ENCODE measurements around the gene GRIK4.
"Not testable (repeated sequence)": the region's sequence is repeated elsewhere in the genome, so short reads cannot be mapped to it uniquely, and the experiment has no call there.

GRIK4 gene

GRCh38 chr11:121029813-121030445 lies 518.4 kb downstream of the GRIK4 start:
- peaks cover 27% of the 10 kb centered on the region for H3K79me2 ChIP-seq (ENCODE audit: control insufficient read depth, low read length)
- no peaks in the 10 kb centered on the region for H3K36me3 ChIP-seq (ENCODE audit: control insufficient read depth, low read length)
- no peaks in the 10 kb centered on the region for H3F3A ChIP-seq (ENCODE audit: control insufficient read depth, insufficient read depth)
- peaks cover 6% of the 10 kb centered on the region for H3K4me1 ChIP-seq (ENCODE audit: control insufficient read depth, low read length)
- H4K20me1 ChIP-seq (ENCODE audit: control insufficient read depth, insufficient read depth, low read depth, low read length), result no peaks in the 10 kb centered on the region
- TF ChIP-seq CTCF (IDR thresholded peaks at IDR 0.05; ENCODE audit: low read depth, low read length, poor library complexity, severe bottlenecking) (no peak), EZH2phosphoT487 (IDR thresholded peaks at IDR 0.05; ENCODE audit: borderline replicate concordance, low read length) (no peak)
- no peaks in the 10 kb centered on the region for H3K9me3 ChIP-seq (ENCODE audit: control insufficient read depth, insufficient read depth, low read length)
- H3K27me3 ChIP-seq (ENCODE audit: control insufficient read depth, low read length), result no peaks in the 10 kb centered on the region
- no peak overlapping the region for H3K27ac ChIP-seq (ENCODE audit: low read depth, low read length)
- H3K4me3 ChIP-seq (ENCODE audit: low read length), result no peak overlapping the region
- no peaks in the 10 kb centered on the region for H3K9me2 ChIP-seq (replicated peaks; ENCODE audit: control insufficient read depth, low read length)
- H3K4me2 ChIP-seq (ENCODE audit: low read length), result no peak overlapping the region

- Histone ChIP-seq H3K36me3 (ENCODE audit: control insufficient read depth, low read length) (no peaks in the 10 kb centered on the region), H3K9me2 (replicated peaks; ENCODE audit: control insufficient read depth, low read length) (no peaks in the 10 kb centered on the region), H3K79me2 (ENCODE audit: control insufficient read depth, low read length) (peaks cover 15% of the 10 kb centered on the region), H3K4me1 (ENCODE audit: control insufficient read depth, low read length) (no peaks in the 10 kb centered on the region), H3K9me3 (ENCODE audit: control insufficient read depth, insufficient read depth, low read length) (no peaks in the 10 kb centered on the region), H3F3A (ENCODE audit: control insufficient read depth, insufficient read depth) (no peaks in the 10 kb centered on the region), H3K27me3 (ENCODE audit: control insufficient read depth, low read length) (no peaks in the 10 kb centered on the region), H3K4me2 (ENCODE audit: low read length) (no peak overlapping the region), H4K20me1 (ENCODE audit: control insufficient read depth, insufficient read depth, low read depth, low read length) (no peaks in the 10 kb centered on the region), H3K27ac (ENCODE audit: low read depth, low read length) (no peak overlapping the region), H3K4me3 (ENCODE audit: low read length) (no peak overlapping the region)
- no peak for TF ChIP-seq CTCF (IDR thresholded peaks at IDR 0.05; ENCODE audit: low read depth, low read length, poor library complexity, severe bottlenecking)
- no peak for TF ChIP-seq EZH2phosphoT487 (IDR thresholded peaks at IDR 0.05; ENCODE audit: borderline replicate concordance, low read length)
Observed at GRCh38 chr11:121031167-121031566, 519.6 kb downstream of the GRIK4 start.

GRCh38 chr11:121031648-121032047 lies 520.1 kb downstream of the GRIK4 start:
- not testable (repeated sequence) for H3K9me2 ChIP-seq (replicated peaks; ENCODE audit: control insufficient read depth, low read length); H3K4me1 ChIP-seq (ENCODE audit: control insufficient read depth, low read length); H3K4me2 ChIP-seq (ENCODE audit: low read length); H3K27me3 ChIP-seq (ENCODE audit: control insufficient read depth, low read length); H3K27ac ChIP-seq (ENCODE audit: low read depth, low read length); H3K4me3 ChIP-seq (ENCODE audit: low read length); H3K9me3 ChIP-seq (ENCODE audit: control insufficient read depth, insufficient read depth, low read length); H3F3A ChIP-seq (ENCODE audit: control insufficient read depth, insufficient read depth); H4K20me1 ChIP-seq (ENCODE audit: control insufficient read depth, insufficient read depth, low read depth, low read length); H3K36me3 ChIP-seq (ENCODE audit: control insufficient read depth, low read length)
- H3K79me2 ChIP-seq (ENCODE audit: control insufficient read depth, low read length), result peaks cover 11% of the 10 kb centered on the region

GRCh38 chr11:121032546-121032945 lies 521.0 kb downstream of the GRIK4 start:
- Histone ChIP-seq H3K9me2 (replicated peaks; ENCODE audit: control insufficient read depth, low read length) (no peaks in the 10 kb centered on the region), H3K79me2 (ENCODE audit: control insufficient read depth, low read length) (peaks cover 6% of the 10 kb centered on the region), H4K20me1 (ENCODE audit: control insufficient read depth, insufficient read depth, low read depth, low read length) (no peaks in the 10 kb centered on the region), H3K4me2 (ENCODE audit: low read length) (no peak overlapping the region), H3K4me3 (ENCODE audit: low read length) (no peak overlapping the region), H3F3A (ENCODE audit: control insufficient read depth, insufficient read depth) (no peaks in the 10 kb centered on the region), H3K9me3 (ENCODE audit: control insufficient read depth, insufficient read depth, low read length) (no peaks in the 10 kb centered on the region), H3K36me3 (ENCODE audit: control insufficient read depth, low read length) (no peaks in the 10 kb centered on the region), H3K4me1 (ENCODE audit: control insufficient read depth, low read length) (no peaks in the 10 kb centered on the region), H3K27me3 (ENCODE audit: control insufficient read depth, low read length) (no peaks in the 10 kb centered on the region), H3K27ac (ENCODE audit: low read depth, low read length) (no peak overlapping the region)
- TF ChIP-seq CTCF (IDR thresholded peaks at IDR 0.05; ENCODE audit: low read depth, low read length, poor library complexity, severe bottlenecking) (no peak), EZH2phosphoT487 (IDR thresholded peaks at IDR 0.05; ENCODE audit: borderline replicate concordance, low read length) (no peak)

All from DOHH2 (cell line).